Central memory CD8-positive, alpha-beta T cell (primary cell): Measurements from ENCODE around the gene CARD9.
"Not testable (repeated sequence)": the region's sequence is repeated elsewhere in the genome, so short reads cannot be mapped to it uniquely, and the experiment has no call there.

Experiments used
- ATAC-seq: fragments of 150-1000 bp; cut with Tn5 transposase; replicated peaks from 2 replicates; pipeline ENCODE4 v1.10.0; 2022; ENCODE audit warnings: mild to moderate bottlenecking, moderate FRiP score, moderate number of reproducible peaks; ENCODE audit not compliant: poor library complexity, severe bottlenecking; ENCODE audit errors: extremely low read depth
- DNase-seq, 2 donors: peaks; one replicate each; pipeline ENCODE4 v3.0.0; 2021; ENCODE audit warnings: low spot score in 2 of 2
- H3K27ac Mint-ChIP-seq: one replicate; pipeline ENCODE4 v1.8.0; 2022; ENCODE audit warnings: low read depth, mild to moderate bottlenecking, moderate library complexity, mixed read lengths
- H3K27me3 Mint-ChIP-seq: one replicate; pipeline ENCODE4 v1.8.0; 2022; ENCODE audit warnings: mixed read lengths
- H3K36me3 Mint-ChIP-seq: one replicate; pipeline ENCODE4 v1.8.0; 2022; ENCODE audit warnings: mild to moderate bottlenecking, moderate library complexity, mixed read lengths; ENCODE audit not compliant: insufficient read depth
- H3K4me1 Mint-ChIP-seq: one replicate; pipeline ENCODE4 v1.8.0; 2022; ENCODE audit warnings: mixed read lengths
- H3K4me3 Mint-ChIP-seq: one replicate; pipeline ENCODE4 v1.8.0; 2022; ENCODE audit warnings: mild to moderate bottlenecking, moderate library complexity, mixed read lengths
- H3K9me3 Mint-ChIP-seq: one replicate; pipeline ENCODE4 v1.8.0; 2022; ENCODE audit warnings: mixed read lengths

The CARD9 gene

GRCh38 chr9:136353757-136354488, 19.5 kb downstream of the CARD9 start:
- ATAC-seq (no peak), DNase-seq (no peak)
- no peaks in the 10 kb centered on the region for H3K4me1 Mint-ChIP-seq
- peaks cover 1% of the 10 kb centered on the region for H3K36me3 Mint-ChIP-seq
- no peaks in the 10 kb centered on the region for H3K27me3 Mint-ChIP-seq
- no peaks in the 10 kb centered on the region for H3K9me3 Mint-ChIP-seq
- no peak overlapping the region for H3K27ac Mint-ChIP-seq
- H3K4me3 Mint-ChIP-seq: no peak overlapping the region

DNA sequence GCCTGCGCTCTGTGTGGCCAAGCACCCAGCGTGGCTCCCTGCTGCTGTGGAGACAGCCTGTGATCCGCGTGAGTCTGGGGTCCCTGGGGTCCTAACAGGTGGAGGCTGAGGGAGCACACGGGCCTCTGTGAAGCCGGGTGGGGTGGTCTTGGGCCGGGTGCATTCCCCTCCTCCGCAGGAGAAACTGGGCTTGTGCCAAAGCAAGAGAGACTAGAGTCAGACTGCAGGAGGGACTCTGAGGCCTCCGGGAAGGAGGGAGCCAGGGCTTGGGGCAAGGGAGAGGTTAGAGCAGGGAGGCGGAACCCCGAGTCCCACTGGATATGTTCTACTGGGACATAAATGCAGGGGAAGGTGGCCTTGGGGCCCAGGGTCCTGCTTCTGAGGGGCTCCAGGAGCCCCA, 20.4 kb downstream of the CARD9 start:
- no peak overlapping the region for H3K27ac Mint-ChIP-seq
- peaks cover 1% of the 10 kb centered on the region for H3K36me3 Mint-ChIP-seq
- H3K9me3 Mint-ChIP-seq: no peaks in the 10 kb centered on the region
- H3K27me3 Mint-ChIP-seq: no peaks in the 10 kb centered on the region
- ATAC-seq (no peak), DNase-seq (no peak)
- H3K4me1 Mint-ChIP-seq: no peaks in the 10 kb centered on the region
- no peak overlapping the region for H3K4me3 Mint-ChIP-seq

GRCh38 chr9:136352682-136353081, 20.8 kb downstream of the CARD9 start:
- DNase-seq (no peak), ATAC-seq (no peak)
- Mint-ChIP-seq H3K4me1 (no peaks in the 10 kb centered on the region), H3K27me3 (no peaks in the 10 kb centered on the region), H3K9me3 (no peaks in the 10 kb centered on the region), H3K4me3 (no peak overlapping the region), H3K36me3 (peaks cover 1% of the 10 kb centered on the region), H3K27ac (no peak overlapping the region)

GRCh38 chr9:136351868-136352267, 21.6 kb downstream of the CARD9 start:
- not testable (repeated sequence) for ATAC-seq

GRCh38 chr9:136351252-136351800, 22.1 kb downstream of the CARD9 start:
- Mint-ChIP-seq H3K4me1 (no peaks in the 10 kb centered on the region), H3K9me3 (no peaks in the 10 kb centered on the region), H3K27ac (no peak overlapping the region), H3K27me3 (no peaks in the 10 kb centered on the region), H3K36me3 (no peaks in the 10 kb centered on the region), H3K4me3 (no peak overlapping the region)
- DNase-seq: no peak
- no peak for ATAC-seq

More at GRCh38 chr9:136351868-136352267, 21.6 kb downstream of the CARD9 start:
- not testable (repeated sequence) for H3K27me3 Mint-ChIP-seq, H3K4me1 Mint-ChIP-seq, H3K36me3 Mint-ChIP-seq, DNase-seq, H3K4me3 Mint-ChIP-seq, H3K27ac Mint-ChIP-seq, H3K9me3 Mint-ChIP-seq

GRCh38 chr9:136349546-136349945, 23.9 kb downstream of the CARD9 start:
- Mint-ChIP-seq H3K9me3 (no peaks in the 10 kb centered on the region), H3K4me1 (no peaks in the 10 kb centered on the region), H3K27me3 (no peaks in the 10 kb centered on the region), H3K4me3 (no peak overlapping the region), H3K27ac (no peak overlapping the region), H3K36me3 (no peaks in the 10 kb centered on the region)
- DNase-seq (no peak), ATAC-seq (no peak)

DNA sequence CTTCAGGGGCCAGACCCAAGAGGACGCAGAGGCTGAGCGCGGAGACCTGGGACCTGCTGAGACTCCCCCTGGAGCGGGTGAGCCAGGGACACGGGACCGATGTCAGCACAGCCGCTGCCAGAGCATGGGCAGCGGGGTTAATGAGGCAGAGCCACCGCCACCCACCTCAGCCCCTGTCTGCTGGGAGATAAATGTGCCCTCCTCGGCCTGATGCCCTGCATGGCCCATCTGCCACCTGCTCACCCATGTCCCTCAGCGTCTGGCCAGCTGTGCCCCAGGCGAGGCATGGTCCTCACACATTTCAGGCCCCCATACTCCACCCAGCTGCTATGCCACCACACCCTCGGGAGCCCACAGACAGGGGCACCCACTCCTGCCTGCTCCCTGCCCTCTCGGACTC, 24.8 kb downstream of the CARD9 start:
- Mint-ChIP-seq H3K4me1 (no peaks in the 10 kb centered on the region), H3K27me3 (no peaks in the 10 kb centered on the region), H3K9me3 (no peaks in the 10 kb centered on the region), H3K4me3 (no peak overlapping the region), H3K36me3 (no peaks in the 10 kb centered on the region), H3K27ac (no peak overlapping the region)
- DNase-seq (no peak), ATAC-seq (no peak)

- H3K27ac Mint-ChIP-seq: no peak overlapping the region
- ATAC-seq (no peak), DNase-seq (no peak)
- no peaks in the 10 kb centered on the region for H3K4me1 Mint-ChIP-seq
- H3K27me3 Mint-ChIP-seq: no peaks in the 10 kb centered on the region
- H3K9me3 Mint-ChIP-seq: no peaks in the 10 kb centered on the region
- H3K36me3 Mint-ChIP-seq: no peaks in the 10 kb centered on the region
- no peak overlapping the region for H3K4me3 Mint-ChIP-seq
Observed at GRCh38 chr9:136347472-136348256, 25.8 kb downstream of the CARD9 start.

DNA sequence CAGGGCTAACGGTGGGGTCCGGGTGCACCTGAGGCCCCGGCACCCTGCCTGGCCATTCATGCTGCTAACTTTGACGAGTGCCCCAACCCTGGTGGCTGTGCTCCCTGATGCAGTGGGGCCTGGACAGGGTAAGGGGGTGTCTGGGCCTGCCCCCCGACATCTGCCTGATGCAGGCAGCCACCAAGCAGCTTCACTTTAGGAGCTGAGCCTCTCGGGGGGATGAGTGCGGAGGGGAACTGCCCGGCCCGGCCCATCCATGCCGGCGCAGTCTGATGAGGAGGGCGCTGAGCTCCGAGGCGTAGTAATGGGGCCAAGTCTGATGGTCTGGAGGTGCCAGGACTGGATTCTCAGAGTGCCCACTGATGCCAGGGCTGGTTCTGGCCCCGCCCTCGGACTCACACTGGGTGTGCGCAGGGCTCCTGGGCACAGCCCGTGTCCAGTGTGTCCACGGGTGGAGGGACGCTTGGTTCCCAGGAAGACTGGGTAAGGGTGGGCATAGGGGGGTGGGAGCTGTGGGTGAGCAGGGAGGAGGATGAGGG, 26.5 kb downstream of the CARD9 start:
- no peak for DNase-seq
- Mint-ChIP-seq H3K27me3 (no peaks in the 10 kb centered on the region), H3K4me1 (no peaks in the 10 kb centered on the region), H3K36me3 (no peaks in the 10 kb centered on the region), H3K27ac (no peak overlapping the region), H3K4me3 (no peak overlapping the region), H3K9me3 (no peaks in the 10 kb centered on the region)
- ATAC-seq: no peak

DNA sequence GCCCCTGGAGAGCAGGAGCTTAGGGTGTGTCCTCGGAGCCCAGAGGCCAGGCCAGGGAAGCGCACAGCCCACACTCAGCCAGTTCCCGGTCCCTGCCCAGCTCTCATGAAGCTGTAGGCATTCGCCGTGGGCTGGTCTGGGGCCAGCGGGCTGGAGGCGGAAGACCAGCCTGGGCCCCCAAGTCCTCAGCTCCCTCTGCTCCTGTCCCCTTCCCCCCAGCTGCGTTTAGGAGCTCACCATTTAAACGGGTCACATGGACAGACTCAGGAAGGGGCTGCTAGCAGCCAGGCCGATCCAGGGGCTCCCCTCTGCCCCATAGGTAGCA, 27.4 kb downstream of the CARD9 start:
- H3K27ac Mint-ChIP-seq: no peak overlapping the region

GRCh38 chr9:136345281-136346156, 27.9 kb downstream of the CARD9 start:
- H3K27me3 Mint-ChIP-seq: no peaks in the 10 kb centered on the region
- no peak for ATAC-seq

More for the DNA sequence above, 27.4 kb downstream of the CARD9 start:
- Mint-ChIP-seq H3K36me3 (no peaks in the 10 kb centered on the region), H3K4me1 (no peaks in the 10 kb centered on the region), H3K9me3 (no peaks in the 10 kb centered on the region), H3K4me3 (no peak overlapping the region), H3K27me3 (no peaks in the 10 kb centered on the region)
- no peak for DNase-seq
- no peak for ATAC-seq

GRCh38 chr9:136344544-136345280, 28.8 kb downstream of the CARD9 start:
- Mint-ChIP-seq H3K9me3 (no peaks in the 10 kb centered on the region), H3K36me3 (no peaks in the 10 kb centered on the region), H3K27ac (no peak overlapping the region), H3K4me1 (no peaks in the 10 kb centered on the region), H3K4me3 (no peak overlapping the region), H3K27me3 (no peaks in the 10 kb centered on the region)
- DNase-seq: no peak
- ATAC-seq: no peak

More at GRCh38 chr9:136345281-136346156, 27.9 kb downstream of the CARD9 start:
- Mint-ChIP-seq H3K4me3 (no peak overlapping the region), H3K9me3 (no peaks in the 10 kb centered on the region), H3K36me3 (no peaks in the 10 kb centered on the region), H3K27ac (no peak overlapping the region), H3K4me1 (no peaks in the 10 kb centered on the region)
- DNase-seq: no peak
